HuH-7 (cell line): ENCODE results near the gene LGALS14.

Source experiments
- DNase-seq: peaks from one replicate; pipeline ENCODE4 v3.0.0; 2011; ENCODE audit warnings: low spot score

LGALS14 gene

GRCh38 chr19:39746836-39747529 lies 42.7 kb downstream of the LGALS14 start:
- DNase-seq = no peak

- no peak for DNase-seq
Observed at GRCh38 chr19:39749981-39750380, 45.7 kb downstream of the LGALS14 start.

- DNase-seq = no peak
Observed at GRCh38 chr19:39752390-39752789, 48.1 kb downstream of the LGALS14 start.

- DNase-seq = no peak
Observed at GRCh38 chr19:39752795-39753194, 48.5 kb downstream of the LGALS14 start.

- DNase-seq = no peak
Observed at GRCh38 chr19:39754544-39754943, 50.3 kb downstream of the LGALS14 start.

GRCh38 chr19:39754971-39755370 lies 50.7 kb downstream of the LGALS14 start:
- DNase-seq = no peak
